ENCODE data around the gene ELN. TPM values are rescaled to one million over a fixed set of nuclear protein-coding genes. Genes with fewer than 3 reads are reported as not detected.

The ELN gene
- total and polyA plus RNA-seq, 2 of the 8 experiments (the other 6 are each of a cell fraction or from before 2014, with no cell fraction given): 5.1 to 5.6 TPM

- TF ChIP-seq HDAC2 (IDR thresholded peaks at IDR 0.05; ENCODE audit: borderline replicate concordance in 1 of 2, low read depth in 2 of 2, low read length in 2 of 2) (no peak), POLR2AphosphoS5 (IDR thresholded peaks at IDR 0.05; ENCODE audit: low read depth, low read length) (no peak), CHD2 (IDR thresholded peaks at IDR 0.05; ENCODE audit: low read length) (no peak), SP2 (IDR thresholded peaks at IDR 0.05; ENCODE audit: low read length) (no peak), SP1 (IDR thresholded peaks at IDR 0.05; ENCODE audit: low read depth, low read length) (no peak), CTBP2 (IDR thresholded peaks at IDR 0.05; ENCODE audit: borderline replicate concordance, insufficient read depth, insufficient read length, low read length) (no peak)
Measured at GRCh38 chr7:73994023-73994422, 34.0 kb upstream of the ELN start (continued).
